Skeletal muscle cell (primary cell): ENCODE measurements around the gene WNT11.

ENCODE experiments used
- DNase-seq: peaks from one replicate; pipeline ENCODE4 v3.0.0-alpha.2; 2010; ENCODE audit warnings: low read depth
- H3K4me3 ChIP-seq: 2 replicates; pipeline ENCODE4 v1.5.1; 2011; ENCODE audit warnings: low read depth, mild to moderate bottlenecking, control low read depth, low read length, moderate library complexity

Gene WNT11

DNA sequence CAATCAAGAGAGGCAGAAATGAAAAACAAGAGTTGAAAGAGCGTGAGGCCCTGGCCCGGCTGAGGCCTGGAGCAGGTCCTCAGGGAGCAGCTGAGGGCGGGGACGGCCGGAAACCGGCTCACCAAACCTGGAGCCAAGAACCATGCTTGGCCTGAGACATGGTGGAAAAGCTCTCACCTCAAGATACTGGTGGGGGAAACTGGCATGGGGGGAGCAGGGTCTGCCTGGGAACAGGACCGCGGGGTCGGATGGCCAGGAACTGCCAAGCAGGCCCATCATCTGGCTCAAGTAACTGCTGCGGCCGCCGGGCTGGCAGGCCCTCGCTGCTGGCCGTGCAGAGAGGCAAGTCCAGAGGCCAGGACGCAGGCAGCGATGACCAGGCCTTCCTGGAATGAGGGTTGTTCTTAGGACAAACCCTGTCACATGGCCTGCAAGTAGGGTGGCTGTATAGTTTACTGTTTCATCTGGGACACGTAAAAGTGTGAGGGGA lies 18.9 kb upstream of the WNT11 start:
- no peak overlapping the region for H3K4me3 ChIP-seq
- DNase-seq: no peak

DNA sequence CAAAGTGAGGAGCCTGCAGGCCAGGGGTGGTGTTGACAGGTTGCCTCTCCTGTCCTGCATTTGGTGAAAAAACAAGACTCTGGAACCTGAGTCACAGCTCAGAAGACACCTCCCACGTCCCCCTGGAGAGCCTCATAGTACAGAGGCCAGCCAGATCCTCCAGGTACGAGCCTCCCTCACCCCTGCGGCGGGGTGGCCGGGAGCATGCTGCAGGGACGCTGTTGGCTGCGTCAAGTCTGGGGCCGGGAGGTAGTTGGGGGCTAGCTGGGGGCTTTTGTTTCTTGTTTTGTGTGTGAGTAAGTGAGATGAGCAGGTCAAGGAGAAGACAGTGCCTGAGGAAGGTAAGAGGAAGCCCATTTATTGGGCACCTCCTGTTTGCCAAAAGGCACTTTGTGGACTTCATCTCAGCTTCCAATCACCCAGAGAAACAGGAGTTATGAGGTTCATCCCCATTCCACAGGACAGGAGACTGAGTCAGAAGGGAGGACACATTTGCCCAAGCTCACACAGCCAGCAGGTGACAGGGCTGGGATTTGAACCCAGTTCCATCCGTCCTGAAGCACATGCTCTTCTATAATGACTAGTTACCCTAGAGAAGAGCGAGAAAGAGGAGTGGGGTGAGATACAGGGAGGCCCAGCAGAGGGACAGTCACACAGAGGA lies 18.3 kb upstream of the WNT11 start:
- H3K4me3 ChIP-seq: no peak overlapping the region
- no peak for DNase-seq

DNA sequence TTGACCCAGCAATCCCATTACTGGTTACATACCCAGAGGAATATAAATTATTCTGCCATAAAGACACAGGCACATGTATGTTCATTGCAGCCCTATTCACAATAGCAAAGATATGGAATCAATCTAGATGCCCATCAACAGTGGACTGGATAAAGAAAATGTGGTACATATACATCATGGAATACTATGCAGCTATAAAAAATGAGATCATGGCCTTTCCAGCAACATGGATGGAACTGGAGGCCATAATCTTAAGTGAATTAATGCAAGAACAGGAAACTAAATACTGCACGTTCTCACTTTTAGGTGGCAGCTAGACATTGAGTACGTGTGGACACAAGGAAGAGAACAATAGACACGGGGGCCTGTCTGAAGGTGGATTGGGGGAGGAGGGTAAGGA lies 15.1 kb upstream of the WNT11 start:
- no peak overlapping the region for H3K4me3 ChIP-seq
- no peak for DNase-seq

DNA sequence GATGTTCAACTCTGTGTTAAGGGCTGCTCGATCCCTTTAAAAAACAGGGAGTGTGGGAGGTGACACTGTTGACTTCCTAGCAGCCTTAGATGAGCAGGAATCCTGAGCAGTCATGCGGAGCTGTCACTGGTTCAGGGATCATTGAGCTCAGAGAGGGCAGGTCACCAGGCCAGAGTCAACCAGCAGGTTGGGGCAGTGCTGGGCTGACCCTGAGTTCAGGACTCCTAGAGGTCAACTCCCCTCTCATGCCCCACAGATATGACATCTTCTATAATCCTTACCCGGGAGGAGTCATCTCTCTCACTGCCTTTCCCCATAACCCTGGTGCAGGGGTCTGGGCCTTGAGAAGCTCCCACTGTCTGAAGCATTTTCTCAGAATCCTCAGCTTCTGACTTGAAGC lies 12.9 kb upstream of the WNT11 start:
- H3K4me3 ChIP-seq: no peak overlapping the region
- no peak for DNase-seq

DNA sequence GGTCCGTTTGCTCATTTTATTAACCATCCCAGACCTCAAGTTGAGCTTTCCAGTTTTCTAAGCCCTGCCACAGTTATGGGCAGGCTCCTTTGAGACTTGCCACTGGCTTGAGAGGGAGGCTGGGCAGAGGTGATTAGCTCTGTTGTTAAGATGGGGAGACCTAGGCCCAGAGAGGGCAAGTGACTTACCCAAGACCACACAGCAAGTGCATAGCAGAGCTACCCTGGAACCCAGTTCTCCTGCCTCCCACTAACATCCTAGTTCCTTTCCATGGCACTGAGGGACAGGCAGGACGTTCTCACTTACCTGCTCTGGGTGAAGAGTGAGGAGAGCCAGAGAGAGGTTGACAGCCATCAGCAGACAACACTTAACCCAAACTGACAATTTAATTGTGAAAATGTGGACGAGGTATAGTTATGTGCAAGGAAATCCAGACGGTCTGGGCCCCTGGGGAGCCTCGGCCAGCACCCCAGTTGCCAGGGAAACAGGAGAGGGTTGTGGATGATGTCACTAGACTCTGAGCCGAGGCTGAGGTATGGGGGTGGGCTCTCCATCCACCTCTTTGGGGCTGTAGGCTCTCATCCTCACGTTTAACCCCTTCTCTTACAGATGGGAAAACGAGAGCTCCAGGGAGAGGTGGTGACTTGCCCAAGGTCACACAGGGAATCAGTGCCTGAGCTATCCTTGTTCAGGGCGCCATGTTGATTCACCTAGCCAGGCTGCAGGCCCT lies 12.3 kb upstream of the WNT11 start:
- H3K4me3 ChIP-seq: no peak overlapping the region
- DNase-seq: no peak

DNA sequence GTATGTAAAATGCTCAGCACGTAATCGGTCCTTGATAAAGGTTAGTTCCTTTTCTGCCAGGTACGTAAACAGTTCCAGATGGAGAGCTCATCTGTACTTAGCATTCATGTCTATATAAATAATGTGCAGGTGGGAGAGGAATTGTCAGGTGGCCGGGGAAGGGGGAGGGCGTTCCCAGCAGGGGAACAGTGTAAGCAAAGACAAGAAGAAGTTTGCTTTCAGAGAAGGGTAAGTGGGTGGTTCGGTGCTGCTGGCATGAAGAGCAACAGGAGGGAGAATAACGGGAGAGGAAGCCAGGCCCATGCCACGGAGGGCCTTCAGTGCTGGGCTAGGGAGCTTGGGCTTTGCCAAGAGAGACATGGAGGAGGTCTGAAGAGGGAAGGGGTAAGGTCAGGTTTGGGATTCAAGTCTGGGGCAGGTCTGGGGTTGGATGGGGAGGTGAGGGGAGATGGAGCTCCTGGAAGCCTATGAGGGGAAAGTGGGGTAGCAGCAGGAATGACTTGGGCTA lies 11.4 kb upstream of the WNT11 start:
- DNase-seq: no peak
- H3K4me3 ChIP-seq: no peak overlapping the region

DNA sequence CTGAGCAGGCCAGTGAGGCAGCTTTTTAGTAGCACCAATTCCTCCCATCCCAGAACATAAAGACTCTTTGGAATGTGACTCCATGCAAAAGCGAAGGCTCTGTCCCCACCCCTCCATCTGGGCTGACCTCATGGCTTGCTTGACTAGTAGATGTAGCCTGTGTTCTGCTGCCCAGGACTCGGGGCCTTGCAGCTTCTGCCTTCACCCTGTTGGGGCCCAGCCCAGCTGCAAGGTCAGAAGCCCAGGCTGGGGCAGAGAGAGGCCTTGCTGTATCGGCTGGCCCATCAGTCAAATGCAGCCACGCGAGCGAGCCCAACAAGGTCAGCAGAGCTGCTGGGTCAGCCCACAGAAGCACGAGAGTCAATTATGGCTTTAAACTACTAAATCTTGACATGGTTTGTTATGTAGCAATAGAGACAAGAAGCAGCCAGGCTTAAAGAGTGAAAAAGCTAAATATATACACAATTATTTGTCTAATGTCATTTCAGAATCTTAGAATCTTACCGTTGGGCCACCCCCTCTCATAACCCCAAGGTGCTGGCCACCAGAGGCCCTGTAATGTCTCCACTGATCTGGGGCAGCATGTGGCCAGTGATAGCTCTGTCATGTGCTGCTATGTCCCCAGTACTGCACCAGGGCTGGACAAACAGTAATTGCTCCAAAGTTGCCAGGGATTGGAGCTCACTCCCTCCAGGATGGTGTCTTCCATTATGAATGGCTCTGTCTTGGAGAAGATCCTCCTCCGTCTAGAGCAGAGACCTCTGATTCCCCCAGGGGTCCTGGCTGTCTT lies 10.4 kb upstream of the WNT11 start:
- H3K4me3 ChIP-seq: no peak overlapping the region
- no peak for DNase-seq

DNA sequence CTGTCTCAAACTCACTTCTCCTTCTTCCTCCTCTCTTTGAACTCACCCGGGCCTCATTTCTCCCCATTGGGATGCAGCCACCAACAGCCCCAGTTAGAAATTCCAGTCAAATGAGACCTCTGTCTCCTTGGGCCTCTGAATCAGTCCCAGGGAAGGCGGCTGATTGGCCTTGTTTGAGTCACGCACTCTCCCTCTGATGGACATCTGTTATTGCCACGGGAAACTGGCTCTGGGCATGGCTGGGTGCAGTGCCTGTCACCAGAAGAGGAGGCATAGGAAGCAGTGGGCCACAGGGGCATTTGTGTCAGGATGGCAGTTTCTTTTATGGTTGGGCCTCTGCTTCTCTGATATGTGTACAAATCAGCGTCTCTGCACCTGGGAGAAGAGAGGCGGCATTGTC lies 9.6 kb upstream of the WNT11 start:
- no peak overlapping the region for H3K4me3 ChIP-seq
- DNase-seq: no peak

DNA sequence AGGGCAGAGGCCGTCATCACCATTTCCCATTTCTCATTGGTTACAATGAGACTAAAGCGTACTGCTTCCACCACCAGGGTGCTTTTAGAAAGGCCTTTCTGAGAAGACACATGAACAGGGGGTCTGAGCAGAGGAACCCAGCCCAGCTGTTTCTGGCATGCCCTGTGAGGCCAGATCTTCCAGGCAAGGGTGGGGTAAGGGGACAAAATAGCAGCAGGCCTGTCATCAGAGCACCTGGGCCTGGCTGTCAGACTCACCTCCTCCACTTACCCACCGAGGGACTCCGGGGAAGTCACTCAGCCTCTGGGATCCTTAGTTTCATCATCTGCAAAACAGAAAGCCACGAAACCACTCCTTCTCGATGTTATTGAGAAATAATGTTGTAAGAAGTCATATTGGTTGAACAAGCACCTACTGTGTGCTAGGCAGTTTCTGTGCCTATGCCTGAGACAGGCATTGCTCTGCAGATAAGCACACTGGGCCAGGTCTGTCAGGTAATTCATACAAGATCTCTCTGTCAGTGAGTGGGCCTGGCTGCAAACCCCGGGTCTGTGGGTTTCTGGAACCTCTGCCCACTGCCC lies 8.8 kb upstream of the WNT11 start:
- no peak for DNase-seq
- H3K4me3 ChIP-seq: no peak overlapping the region

DNA sequence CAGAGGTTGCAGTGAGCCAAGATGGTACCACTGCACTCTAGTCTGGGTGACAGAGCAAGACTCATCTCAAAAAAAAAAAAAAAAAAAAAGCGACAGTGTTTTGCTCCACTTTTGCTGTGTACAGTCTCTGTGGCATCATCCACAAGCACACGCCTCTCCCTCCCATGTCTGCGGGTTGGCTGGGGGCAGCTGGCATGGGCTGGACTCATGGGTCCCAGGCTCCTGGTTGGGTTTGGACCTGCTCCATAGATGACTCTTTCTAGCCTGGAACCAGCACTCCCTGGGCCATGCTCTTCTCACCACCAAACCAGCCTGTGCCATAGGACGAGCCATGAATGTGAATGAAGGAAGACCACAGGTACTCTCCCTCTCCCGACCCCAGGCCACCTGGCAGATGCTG lies 7.9 kb upstream of the WNT11 start:
- no peak overlapping the region for H3K4me3 ChIP-seq
- no peak for DNase-seq

DNA sequence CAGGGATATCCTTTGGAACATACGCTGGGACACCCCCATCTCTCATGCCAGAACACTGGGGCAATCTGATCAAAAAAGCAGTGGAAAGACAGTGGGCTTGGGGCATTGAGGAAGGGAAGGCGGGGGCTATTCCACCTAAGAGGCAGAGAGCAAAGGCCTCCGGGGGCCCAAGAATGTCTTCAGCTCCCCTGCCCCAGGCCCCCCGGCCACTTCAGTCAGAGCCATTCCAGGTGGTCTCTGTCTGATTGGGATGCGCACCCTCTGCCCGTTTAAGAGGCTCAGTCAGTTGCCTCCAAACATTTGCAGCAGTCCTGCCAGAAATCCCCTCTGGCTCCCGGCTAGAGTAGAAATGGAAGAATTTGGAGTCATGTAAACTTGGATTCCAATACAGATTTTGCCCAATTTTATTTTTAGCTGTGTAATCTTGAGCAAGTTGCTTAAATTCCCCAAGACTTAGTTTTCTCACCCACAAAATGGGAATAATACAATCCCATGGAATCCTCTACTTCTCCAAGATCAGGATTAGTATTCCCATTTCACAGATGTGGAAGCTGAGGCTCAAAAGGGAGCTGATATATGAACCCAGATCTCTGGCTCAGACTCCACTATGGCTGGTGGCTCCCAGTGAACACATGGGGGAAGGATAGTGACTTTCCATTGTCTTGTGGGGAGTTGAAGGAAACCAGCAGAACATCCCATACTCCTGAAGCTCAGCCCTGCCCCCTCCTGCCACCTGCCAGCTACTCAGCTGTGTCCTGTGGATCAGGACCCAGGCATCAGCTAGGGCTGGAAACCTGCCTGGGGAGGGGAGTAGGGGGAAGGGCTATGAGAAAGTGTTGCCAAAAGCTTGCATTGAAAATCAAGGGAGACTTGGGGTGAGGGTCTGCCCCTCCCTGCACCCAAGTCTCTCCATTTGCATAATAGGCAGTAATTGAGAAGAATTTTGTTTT lies 6.1 kb upstream of the WNT11 start:
- no peak overlapping the region for H3K4me3 ChIP-seq
- no peak for DNase-seq

DNA sequence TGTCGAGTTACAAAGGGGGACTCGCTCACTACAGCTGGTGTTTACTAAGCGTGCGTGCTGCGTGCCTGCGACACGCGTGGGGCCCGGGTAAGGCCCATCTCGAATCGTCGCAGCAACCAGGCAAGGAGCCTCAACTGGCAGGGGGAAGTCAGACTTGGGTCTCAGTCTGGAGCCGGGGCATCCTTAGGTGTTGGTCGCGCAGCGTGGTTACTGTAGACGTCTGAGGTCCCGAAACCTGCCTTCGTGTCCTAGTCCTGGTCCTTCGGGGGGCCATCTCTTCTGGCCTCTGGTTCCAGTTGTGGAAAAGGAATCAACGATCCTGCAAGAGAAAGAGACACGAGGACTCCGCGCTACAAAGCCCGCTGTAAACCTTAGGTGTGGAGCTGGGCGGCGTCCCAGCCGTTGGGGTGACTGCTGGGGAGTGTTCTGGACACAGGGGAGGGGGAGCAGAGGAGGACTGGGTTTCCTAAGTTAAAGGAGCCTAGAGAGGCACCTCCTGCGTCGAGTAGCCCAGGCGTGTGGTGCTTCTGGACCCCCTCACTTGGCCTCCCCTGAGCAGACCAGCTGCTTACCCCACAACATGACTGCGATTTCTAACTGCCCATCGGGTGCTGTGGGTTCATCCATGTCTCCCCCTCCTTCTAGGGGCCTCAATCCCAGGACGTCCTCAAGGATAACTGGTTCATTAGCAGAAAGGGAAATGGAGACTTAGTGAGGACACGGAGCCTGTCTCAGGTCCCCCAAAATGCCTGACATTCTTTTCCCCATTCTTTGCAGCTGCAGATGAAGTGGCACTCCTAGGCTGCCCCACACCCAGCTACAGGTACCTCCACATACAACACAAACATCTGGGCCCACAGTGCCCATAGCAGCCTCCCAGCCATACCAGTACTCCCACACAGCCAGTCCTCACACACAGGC lies 4.9 kb upstream of the WNT11 start:
- peak overlapping the region; percentile 47 for H3K4me3 ChIP-seq
- no peak for DNase-seq

DNA sequence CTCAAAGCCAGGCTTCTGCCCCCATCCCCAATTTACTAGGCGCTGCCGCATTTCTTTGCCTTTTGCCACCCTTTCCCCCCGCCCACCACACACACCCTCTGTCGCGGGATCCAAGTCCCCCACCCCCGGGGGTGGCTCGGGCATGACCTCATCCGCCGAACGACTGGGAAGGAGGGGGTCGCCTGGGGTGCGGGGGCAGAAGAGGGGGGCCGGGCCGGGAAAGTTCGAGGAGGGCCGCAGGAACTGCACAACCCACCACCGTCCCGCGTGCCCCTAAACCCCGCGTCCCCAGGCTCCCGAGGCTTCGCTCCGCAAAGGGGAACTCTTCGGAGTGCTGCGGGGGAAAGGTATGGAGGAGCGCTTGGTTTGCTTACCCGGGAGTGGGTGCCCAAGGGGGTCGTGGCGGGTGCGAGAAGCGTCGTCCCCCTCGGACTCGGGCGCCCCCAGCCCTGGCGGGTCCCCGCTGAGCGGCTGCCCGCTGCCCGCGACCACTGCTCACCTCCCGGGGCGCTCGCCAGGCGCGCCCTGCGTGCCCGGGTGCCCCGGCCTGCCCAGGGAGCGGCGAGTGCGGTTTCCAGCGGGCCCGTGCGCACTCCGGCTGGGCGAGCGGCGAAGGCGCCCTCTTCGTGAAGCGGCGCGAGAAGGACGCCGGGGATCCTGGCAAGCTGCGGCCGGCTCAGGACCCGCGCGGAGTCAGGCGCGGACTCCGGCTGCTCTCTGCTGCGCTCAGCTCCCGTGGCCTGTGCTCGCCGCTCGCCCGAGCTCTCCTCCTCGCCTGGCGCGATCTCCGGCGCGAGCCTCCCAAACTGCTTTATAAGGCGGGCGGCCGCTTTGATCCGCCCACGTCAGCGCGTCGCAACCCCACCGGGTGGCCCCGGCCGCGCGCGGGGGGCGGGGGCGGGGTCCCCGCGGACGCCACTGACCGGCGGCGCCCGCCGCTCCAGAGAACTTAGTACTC lies 4.0 kb upstream of the WNT11 start:
- DNase-seq: peak; percentile 47
- peak overlapping the region; percentile 47 for H3K4me3 ChIP-seq

DNA sequence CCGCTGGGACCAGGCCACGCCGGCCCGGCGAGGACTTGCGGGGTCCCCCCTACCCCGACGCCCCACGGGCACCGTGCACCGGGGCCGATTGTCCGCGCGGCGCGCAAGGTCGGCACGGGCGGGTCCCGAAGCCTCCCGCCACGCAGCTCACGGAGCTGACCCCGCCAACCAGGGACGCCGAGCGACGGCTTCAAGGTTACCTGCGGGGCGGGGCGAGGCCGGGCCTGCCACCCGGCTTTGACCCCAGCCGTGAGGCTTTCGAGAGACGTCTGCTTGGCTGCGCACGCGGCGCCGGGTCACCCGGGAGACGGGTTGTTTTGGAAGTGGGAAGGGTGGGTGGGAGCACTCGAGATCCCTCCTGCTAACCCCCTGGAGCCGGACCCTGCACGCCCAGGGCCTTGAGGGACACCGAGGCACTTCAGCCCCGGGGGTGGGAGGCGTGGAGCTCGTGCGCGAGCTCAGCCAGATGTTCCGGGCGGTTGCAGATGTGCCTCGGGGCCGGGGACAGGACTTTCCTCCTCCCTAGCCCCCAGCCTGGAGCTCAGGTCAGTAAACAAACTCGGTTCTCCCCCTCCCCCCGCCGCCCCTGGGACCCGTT lies 3.2 kb upstream of the WNT11 start:
- no peak for DNase-seq

DNA sequence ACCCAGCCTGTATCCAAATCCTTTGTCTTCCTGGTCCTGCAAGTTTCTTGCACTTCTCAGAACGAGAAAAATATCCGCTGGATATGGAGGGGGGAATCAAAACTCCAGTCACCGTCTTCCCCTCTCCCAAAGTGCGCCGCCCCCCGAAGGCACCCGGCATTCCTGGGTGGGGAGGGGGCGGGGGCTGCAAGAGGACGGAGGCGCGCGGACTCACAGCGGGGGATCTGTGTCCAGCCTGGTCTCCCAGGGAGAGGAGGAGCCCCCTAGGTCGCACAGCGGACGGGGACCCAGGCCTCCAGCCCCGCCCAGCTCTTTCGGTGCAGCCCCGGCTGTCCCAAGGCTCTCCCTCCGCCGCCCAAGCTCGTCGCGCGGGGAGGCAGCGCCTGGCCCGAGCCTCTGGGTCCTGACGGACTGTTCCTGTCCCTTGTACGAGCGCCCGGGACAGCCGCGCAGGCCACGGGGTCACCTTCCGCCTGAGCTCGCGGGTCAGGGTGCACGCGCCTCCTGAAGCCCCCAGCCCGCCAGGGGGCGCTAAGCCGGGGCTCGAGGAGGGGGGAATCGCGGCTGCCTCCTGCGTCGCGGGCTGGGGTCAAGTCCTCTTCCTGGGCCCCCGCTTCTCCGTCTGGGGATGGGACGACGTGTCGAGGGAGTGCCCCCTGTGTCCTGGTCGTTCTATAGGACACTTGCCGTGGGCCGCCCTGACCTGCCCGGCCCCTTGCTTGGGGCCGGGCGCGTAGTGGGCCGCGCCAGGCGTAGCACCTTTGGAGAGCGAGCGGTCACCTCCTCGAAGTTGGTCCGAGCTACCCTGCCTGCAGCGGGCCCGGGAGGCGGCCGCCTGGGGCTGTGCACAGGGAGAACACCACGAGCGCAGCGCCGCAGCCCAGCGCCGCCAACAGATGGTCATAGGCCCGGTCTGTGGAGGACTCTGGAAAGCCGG lies 2.4 kb upstream of the WNT11 start:
- DNase-seq: no peak
- H3K4me3 ChIP-seq: peak overlapping the region; percentile 47

More for the DNA sequence above, 3.2 kb upstream of the WNT11 start:
- H3K4me3 ChIP-seq: peak overlapping the region; percentile 47
